RPMI8226 (cell line): ENCODE data around the gene FBXL4.
A peak's percentile ranks its signal among the peaks of the same experiment; 100 is the strongest.
"Not testable (repeated sequence)": the region's sequence is repeated elsewhere in the genome, so short reads cannot be mapped to it uniquely, and the experiment has no call there.

ENCODE experiments used
- DNase-seq: peaks from one replicate; pipeline ENCODE4 v3.0.0-alpha.2; 2015

FBXL4 gene

DNA sequence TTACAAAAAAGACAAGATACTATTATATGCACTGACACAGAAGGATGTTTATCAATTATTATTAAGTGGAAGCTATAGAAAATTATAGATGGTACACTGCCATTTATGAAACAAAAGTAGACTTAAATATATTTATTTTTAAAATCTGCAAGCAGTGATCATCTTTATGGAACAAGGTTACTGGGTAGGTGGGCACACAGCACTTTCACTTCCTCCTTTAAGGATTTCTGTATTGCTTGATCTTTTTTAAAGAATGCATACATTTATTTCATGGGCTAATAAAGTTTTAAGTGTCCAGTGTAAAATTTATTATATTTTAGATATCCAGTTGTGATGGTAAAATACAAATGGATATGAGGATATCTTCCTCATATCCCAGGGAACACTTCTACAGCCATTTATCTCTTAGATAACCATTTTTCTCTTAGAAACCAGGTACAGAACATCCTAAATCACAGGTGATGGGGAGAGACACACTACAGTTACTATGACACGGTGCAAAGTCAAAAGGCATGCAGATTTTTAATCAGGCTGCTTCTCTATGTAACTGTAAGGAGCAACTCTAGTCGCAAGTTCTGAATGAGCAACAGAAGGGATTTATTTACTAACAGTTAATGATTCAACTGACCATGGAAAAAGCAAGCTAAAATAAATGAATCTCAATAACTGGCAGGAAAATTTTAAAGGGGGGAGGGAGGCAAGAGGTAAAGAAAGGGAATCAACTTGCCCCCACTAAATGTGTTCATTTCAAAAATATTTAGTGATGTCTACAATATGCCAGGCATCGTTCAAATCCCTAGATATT is 2.2 kb downstream of the FBXL4 start:
- peak; percentile 11 for DNase-seq

DNA sequence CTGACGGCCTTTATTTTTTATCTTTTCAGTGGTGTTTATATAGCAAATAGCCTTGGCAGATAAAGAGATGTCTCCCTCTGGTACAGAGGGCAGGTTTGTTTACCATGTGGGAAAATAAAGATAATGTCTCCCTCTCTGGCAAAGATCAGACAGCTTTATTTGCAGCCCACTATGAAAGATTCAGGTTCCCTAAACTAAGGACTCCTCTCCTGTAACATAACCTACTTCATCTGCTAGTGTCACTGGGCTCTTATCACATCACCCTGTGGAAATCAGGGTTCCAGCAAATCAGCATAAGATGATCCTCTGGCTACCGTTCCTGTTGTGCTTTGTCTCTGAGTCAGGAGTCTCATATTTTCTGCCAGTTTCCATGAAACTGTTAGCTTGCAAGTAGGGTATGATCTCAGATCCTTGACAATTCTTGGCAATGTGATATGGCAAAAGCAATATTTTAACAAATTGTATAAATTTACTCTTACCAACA is 3.1 kb downstream of the FBXL4 start:
- no peak for DNase-seq

DNA sequence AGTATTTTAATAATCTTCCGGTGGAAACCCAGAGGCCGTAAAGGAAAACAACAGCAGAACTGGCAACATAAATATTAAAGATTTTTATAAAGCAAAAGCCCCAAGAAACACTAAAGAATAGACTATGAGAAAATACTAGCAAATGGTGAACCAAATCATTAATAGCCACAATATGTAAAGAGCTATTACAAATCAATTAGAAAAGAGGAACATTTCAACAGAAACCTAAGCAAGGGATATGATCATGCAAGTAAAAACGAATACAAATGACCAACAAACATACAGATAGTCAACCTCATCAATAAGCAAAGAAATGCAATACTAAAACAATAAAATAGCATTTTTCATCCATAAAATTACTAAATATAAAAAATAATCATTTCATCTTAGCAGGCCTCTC is 3.6 kb downstream of the FBXL4 start:
- DNase-seq: no peak

DNA sequence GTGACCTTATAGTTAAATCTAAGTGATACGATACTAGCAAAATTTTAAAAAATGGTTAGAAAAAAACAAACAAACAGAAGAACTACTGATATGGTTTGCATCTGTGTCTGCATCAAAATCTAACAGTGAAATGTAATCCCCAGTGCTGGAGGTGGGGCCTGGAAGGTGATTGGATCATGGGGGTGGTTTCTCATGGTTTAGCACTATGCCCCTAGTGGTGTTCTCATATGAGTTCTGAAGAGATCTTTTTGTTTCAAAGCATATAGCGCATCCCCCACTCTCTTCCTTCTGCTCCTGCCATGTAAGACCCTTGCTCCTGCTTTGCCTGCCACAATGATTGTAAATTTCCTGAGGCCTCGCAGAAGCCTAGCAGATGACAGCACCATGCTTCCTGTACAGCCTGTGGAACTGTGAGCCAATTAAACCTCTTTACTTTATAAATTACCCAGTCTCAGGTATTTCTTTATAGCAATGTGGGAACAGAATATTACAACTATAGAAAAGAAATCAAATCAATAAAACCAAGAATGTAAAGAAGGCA is 5.4 kb downstream of the FBXL4 start:
- no peak for DNase-seq

- DNase-seq: no peak
Observed at GRCh38 chr6:98941319-98941718, 6.4 kb downstream of the FBXL4 start.

DNA sequence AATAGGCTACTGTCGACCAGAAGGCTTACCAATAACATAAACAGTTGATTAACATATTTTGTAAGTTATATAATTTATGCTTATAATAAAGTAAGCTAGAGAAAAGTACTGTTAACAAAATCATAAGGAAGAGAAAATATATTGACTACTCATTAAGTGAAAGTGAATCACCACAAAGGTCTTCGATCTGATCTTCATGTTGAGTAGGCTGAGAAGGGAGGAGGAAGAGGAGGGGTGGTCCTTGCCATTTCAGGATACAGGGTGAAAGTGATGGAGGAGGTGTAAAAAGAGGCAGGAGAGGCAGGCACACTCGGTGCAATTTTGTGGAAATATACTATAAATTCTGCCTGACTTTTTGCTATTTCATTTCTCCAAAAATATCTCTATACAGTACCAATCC is 10.4 kb downstream of the FBXL4 start:
- no peak for DNase-seq

DNA sequence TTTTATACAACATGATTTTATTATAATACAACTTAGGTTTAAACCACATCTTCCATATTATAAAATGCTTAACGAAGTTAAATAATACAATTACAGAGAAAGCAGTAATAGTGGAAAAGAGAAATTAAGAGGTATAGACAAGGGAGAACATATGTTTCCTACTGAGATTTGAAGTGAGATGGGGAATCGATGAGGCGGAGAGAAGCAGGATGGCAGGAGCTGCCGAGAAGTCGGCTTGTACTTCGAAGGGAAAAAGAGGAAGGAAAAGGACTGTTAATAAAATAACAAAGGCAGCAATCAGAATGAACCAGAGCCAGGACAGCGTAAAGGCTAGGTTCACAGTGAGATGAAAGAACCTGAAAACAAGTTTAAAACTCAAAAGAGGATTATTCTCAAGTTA is 15.4 kb downstream of the FBXL4 start:
- DNase-seq: no peak

DNA sequence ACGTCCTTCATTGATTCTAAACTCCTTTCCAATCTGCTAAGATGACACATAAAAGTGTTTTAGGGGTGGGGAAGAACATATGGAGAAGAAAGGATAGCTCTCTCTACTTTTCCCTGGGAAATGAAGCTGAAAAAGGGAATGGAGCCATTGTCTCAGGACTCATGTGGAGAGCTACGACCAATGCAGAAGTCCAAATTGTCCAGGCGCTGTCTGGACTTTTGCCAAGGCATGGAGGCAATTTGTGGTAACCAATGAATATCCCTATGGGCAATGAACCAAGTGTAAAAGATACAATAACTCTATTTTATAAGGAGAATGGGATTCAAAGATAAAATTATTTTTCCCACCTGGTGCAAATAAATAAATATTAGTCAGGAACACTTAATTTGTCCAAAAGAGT is 16.1 kb downstream of the FBXL4 start:
- DNase-seq: no peak

- DNase-seq: no peak
Observed at GRCh38 chr6:98929498-98930060, 18.2 kb downstream of the FBXL4 start.

DNA sequence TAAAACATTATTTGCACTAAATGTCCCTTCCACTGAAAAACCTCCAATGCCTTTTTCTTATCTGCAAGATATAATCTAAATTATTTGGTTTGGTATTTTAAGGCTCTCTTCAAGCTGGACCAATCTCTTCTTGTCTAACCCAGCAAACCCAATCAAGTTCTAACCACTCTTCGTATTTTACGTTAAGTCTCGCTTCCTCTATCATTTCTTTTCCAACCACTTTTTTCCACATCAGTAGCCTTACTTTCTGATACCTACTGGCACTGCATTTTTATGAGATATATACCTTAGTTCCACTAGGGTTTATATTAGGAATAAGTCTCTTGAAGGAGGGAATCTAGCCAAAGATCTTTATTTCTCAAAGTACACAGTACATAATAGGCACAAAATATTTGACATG is 19.1 kb downstream of the FBXL4 start:
- DNase-seq: no peak

DNA sequence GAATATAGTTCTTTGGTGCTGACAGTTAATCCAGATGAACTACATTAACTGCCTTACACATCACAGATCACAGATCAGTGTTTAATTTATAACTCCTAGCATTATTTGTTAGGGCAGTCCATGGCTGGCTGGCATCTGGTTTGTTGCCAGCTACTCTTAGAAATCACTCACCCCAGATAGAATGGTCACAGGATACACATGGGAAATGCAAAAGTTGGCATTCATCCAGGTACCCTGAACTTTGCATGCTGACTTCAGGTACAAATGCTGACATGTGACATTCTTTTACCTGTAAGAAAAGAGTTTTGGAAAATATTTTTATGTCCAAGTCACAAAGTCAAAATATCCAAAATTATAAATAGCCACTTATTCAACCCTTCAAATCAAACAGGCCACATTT is 20.2 kb downstream of the FBXL4 start:
- DNase-seq: peak; percentile 82

GRCh38 chr6:98925831-98926230 is 21.9 kb downstream of the FBXL4 start:
- DNase-seq: no peak

DNA sequence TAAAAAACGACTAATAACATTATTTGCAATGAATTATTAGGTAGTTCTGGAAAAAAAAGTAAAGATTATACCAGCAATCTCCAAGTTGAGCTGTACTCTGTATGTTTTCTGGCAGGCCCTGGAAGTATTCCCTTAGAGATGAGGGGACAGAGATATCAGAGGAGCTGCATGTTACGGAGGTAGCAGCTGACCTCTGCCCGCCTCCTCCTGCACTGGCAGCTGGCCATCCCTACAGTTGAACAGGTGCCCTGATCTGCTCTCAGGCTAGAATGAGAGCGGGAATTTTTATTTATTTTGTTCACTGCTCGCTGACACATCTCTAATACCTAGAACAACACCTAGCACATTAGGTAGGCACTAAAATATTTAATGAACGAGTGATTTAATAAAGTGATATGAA is 23.1 kb downstream of the FBXL4 start:
- DNase-seq: no peak

DNA sequence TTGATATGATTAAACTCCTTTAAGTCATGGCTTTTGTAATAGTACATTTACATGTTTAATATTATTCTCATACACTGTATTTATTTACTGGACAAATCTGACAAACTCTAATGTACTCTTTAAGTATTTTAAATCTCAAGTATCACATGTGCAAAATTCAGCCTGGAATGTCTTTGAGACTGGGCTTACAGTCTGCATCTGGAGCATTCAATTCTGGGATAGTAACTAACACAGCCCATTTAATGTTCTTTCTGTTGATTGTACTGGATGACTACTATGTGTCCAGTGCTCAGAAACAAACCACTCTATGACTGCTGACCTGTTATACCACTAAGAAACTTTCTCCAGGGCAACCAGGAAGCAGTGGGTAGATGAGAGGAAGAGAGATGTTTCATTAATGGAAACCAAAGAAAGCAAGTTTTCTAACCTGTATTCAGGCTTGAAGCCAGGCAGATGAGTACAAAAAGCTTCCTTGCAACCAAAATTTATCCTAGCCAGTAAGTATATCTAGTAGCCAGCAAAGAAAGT is 26.8 kb downstream of the FBXL4 start:
- DNase-seq: no peak

- not testable (repeated sequence) for DNase-seq
Observed at GRCh38 chr6:98910946-98911345, 36.8 kb downstream of the FBXL4 start.

GRCh38 chr6:98909236-98909635 is 38.5 kb downstream of the FBXL4 start:
- no peak for DNase-seq

DNA sequence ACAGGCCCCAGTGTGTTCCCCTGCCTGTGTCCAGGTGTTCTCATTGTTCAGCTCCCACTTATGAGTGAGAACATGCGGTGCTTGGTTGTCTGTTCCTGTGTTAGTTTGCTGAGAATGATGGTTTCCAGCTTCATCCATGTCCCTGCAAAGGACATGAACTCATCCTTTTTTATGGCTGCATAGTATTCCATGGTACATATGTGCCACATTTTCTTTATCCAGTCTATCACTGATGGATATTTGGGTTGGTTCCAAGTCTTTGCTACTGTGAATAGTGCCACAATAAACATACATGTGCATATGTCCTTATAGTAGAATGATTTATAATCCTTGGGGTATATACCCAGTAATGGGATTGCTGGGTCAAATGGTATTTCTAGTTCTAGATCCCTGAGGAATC is 41.4 kb downstream of the FBXL4 start:
- not testable (repeated sequence) for DNase-seq

DNA sequence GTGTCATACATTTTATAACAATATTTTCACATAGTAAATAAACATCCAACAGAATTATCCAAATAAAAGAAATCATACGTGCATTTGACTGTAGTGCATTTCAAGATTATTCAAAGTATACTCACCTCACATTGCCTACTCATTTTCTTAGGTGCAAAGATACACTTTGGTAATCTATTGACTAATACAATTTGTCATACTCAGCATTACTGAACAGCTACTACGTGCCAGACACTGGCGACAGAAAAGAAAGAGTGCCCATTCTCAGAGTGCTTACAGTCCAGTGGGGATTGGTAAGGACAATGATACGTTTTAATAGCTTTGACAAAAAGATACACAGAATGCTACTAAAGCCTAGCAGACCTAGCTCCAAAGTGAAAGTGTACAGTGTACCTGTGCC is 42.0 kb downstream of the FBXL4 start:
- DNase-seq: no peak

- peak; percentile 50 for DNase-seq
Observed at GRCh38 chr6:98904096-98904495, 43.6 kb downstream of the FBXL4 start.

DNA sequence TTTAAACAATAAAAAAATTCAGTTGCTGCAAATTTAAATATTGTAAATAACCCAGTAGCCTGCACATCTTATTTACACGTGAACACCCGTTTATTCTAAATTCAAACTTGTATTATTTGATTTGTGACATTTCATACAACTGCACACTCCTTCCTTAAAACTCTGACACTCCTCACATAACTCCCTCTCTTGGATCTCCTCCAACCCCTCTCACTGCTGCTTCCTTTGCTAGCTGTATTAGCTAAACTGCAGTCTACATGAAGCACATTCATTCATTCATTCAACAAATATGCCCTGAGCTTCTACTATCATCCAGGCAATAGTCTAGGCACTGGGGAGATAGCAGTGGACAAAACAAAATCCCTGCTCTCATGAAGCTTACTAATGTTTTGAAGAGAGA is 47.0 kb downstream of the FBXL4 start:
- no peak for DNase-seq

DNA sequence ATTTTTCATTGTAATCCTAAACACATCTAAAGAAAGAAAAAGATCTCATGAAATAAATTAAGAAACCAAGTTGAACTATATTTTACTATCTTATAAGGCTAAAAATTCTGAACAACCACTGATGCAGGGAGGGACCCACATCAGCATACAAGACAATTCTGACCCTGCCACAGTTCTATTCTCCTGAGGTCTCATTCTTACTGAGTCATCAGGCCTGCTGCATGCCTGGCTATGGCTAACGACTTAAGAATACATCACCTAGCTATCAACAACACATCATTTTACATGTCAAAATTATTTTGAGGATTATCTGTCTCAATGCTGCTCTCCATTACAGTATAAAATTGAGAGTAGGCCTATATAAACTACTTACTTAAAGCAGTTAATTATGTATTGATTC is 52.9 kb downstream of the FBXL4 start:
- DNase-seq: no peak

DNA sequence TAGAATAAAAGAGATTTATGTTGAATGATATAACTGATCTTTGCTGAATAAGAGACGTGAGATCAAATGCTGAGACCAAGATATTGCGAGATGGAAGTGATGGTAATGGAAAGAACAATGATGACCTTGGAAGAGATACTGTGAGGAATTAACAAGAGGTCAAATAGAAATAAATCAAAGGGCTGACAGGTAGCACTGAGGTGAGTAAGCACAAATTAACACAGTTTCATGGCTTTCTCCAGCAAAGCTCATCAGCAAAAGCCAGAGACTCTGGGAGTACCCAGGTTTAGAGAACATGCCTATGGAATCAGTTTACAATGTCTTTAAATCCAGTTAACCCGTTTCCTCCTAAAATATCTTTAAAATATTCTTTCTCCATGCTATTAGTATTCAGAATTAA is 60.1 kb downstream of the FBXL4 start:
- DNase-seq: no peak

GRCh38 chr6:98885330-98885729 is 62.4 kb downstream of the FBXL4 start:
- no peak for DNase-seq

DNA sequence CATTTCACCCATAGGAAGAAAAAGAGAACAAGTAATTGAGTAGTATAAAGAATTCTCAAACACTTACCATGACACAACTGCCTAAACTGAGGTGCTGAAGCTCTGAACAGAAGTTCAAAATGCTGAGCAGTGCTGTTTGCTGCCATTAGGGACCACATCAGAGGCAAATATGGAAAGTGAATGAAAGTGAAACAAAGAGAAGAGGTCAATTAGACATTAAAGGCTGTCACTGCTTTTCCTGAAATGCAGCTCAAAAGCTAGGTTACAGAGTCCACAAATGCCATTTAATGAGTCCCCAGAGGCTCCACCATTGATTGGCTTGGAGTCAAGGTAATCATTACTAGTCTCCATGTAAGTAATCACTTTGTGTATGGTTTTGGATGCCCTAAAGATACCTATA is 67.3 kb downstream of the FBXL4 start:
- DNase-seq: peak; percentile 41
